Smooth muscle cell (in vitro differentiated cells): ENCODE results near the gene GRK5. TPM values are rescaled to one million over a fixed set of nuclear protein-coding genes. Genes with fewer than 3 reads are reported as not detected.

Experiments
- DNase-seq: peaks from one replicate; lab custom pipeline; 2025; ENCODE audit not compliant: unreplicated experiment; lab: John Stamatoyannopoulos, UW
- H2AFZ ChIP-seq: fragments of 200-600 bp; sonication (generic); 2 replicates; pipeline ENCODE4 v1.6.0; 2016; ENCODE audit warnings: antibody characterized with exemption, low read depth, mild to moderate bottlenecking
- H3F3A ChIP-seq: fragments of 200-600 bp; sonication (generic); 2 replicates; pipeline ENCODE4 v1.6.0; 2017; ENCODE audit warnings: antibody characterized with exemption, low read depth
- H3K27ac ChIP-seq: fragments of 200-600 bp; sonication (generic); 2 replicates; pipeline ENCODE4 v1.5.1; 2016; ENCODE audit warnings: low read depth, mild to moderate bottlenecking
- H3K27me3 ChIP-seq: fragments of 200-600 bp; sonication (generic); 2 replicates; pipeline ENCODE4 v1.6.1; 2016; ENCODE audit warnings: low read depth, mild to moderate bottlenecking
- H3K36me3 ChIP-seq: fragments of 200-600 bp; sonication (generic); 2 replicates; pipeline ENCODE4 v1.5.1; 2016; ENCODE audit warnings: low read depth
- H3K4me1 ChIP-seq: fragments of 200-600 bp; sonication (generic); 2 replicates; pipeline ENCODE4 v1.5.1; 2016; ENCODE audit warnings: low read depth
- H3K4me2 ChIP-seq: fragments of 200-600 bp; sonication (generic); 2 replicates; pipeline ENCODE4 v1.6.0; 2016; ENCODE audit warnings: mild to moderate bottlenecking
- H3K4me3 ChIP-seq: fragments of 200-600 bp; sonication (generic); 2 replicates; pipeline ENCODE4 v1.5.1; 2016; ENCODE audit warnings: mild to moderate bottlenecking
- H3K79me2 ChIP-seq: fragments of 200-600 bp; sonication (generic); 2 replicates; pipeline ENCODE4 v1.6.0; 2016; ENCODE audit warnings: low read depth, mild to moderate bottlenecking
- H3K9ac ChIP-seq: fragments of 200-600 bp; sonication (generic); 2 replicates; pipeline ENCODE4 v1.6.0; 2016; ENCODE audit warnings: low read depth
- H3K9me3 ChIP-seq: fragments of 200-600 bp; sonication (generic); replicated peaks from 2 replicates; pipeline ENCODE4 v1.5.1; 2016; ENCODE audit warnings: low read depth
- H4K20me1 ChIP-seq: fragments of 200-600 bp; sonication (generic); 2 replicates; pipeline ENCODE4 v1.6.0; 2016; ENCODE audit warnings: low read depth
- CTCF ChIP-seq: fragments of 200-600 bp; sonication (generic); IDR thresholded peaks from 2 replicates; pipeline ENCODE4 v1.5.1; 2017; ENCODE audit warnings: borderline replicate concordance, mild to moderate bottlenecking, antibody characterized with exemption; ENCODE audit not compliant: insufficient read depth, poor library complexity, severe bottlenecking
- WGBS: methylation state at CpG from one replicate; pipeline ENCODE4 v1.1.7; 2016; ENCODE audit warnings: low lambda C conversion rate; 5-methylcytosine and 5-hydroxymethylcytosine counted together
- polyA plus RNA-seq: library from polyadenylated mRNA; unstranded; fragments of >200 nt; fragmentation: Nextera tagmentation; extraction: Ambion mirVana; gene quantifications from 2 replicates; pipeline ENCODE4 v1.2.1, GENCODE V29; 2016
- total RNA-seq: library from RNA; depleted of rRNA; stranded (reverse); fragments of >200 nt; gene quantifications from 2 replicates; pipeline ENCODE4 v1.2.3, GENCODE V29; 2014

Gene GRK5
- total and polyA plus RNA-seq, 2 experiments from 2014 or later: 4.4 to 5.2 TPM

DNA sequence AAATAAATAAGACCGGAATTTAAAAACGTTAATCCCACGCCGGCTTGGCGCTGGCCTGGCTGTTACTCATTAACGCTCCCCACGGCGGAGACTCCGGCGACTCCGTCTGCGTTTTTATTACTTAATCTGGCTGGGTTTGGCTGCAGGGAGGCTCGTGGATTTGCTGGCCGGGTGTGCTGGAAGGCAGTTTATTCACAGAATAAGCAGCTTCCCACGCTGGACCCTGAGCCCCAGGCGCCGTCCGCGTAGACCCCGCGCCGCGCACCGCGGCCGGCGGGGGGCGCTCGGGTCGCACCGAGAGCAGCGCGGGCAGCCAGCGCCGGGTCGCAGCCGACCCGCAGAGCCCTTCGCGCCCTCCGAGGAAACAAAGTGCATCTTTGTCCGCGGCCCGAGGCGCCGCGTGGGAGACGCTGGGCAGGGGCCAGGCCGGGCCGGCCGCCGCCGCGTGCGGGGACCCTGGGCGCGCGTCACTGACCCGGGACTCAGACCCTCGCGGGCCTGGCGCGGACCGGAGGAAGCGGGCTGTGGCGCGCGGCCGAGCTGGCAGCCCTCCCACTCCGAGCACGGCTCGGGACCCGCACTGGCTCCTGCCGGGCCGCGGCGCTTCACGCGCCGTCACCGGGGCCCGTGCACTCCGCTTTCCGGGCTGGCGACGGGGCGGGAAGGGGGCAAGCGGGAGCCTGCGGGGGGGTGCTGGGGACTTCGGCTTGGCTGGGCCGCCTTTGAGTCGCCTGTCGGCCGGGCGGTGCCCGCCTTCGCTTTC is 587 bp upstream of the GRK5 start:
- Histone ChIP-seq H3K79me2 (peaks cover 25% of the 10 kb centered on the region), H3K4me2 (peak overlapping the region; percentile 83), H3K36me3 (no peaks in the 10 kb centered on the region), H3K9me3 (no peaks in the 10 kb centered on the region), H3F3A (peaks cover 8% of the 10 kb centered on the region), H3K4me1 (peaks cover 47% of the 10 kb centered on the region), H2AFZ (peak overlapping the region; percentile 83), H3K27ac (peak overlapping the region; percentile 91), H3K4me3 (peak overlapping the region; percentile 86), H4K20me1 (no peaks in the 10 kb centered on the region), H3K9ac (peak overlapping the region; percentile 73), H3K27me3 (no peaks in the 10 kb centered on the region)
- WGBS: 1% methylated on average over 69 of the region's 97 CpGs
- TF ChIP-seq CTCF: peak; percentile 64
- peak; percentile 90 for DNase-seq

- peak overlapping the region; percentile 80 for H2AFZ ChIP-seq
- H4K20me1 ChIP-seq: no peaks in the 10 kb centered on the region
- H3K27ac ChIP-seq: peak overlapping the region; percentile 57
- WGBS: 1% methylated on average over 45 of the region's 62 CpGs
- H3K79me2 ChIP-seq: peaks cover 28% of the 10 kb centered on the region
- H3K4me2 ChIP-seq: peak overlapping the region; percentile 83
- TF ChIP-seq CTCF: no peak
- peaks cover 48% of the 10 kb centered on the region for H3K4me1 ChIP-seq
- H3K9me3 ChIP-seq: no peaks in the 10 kb centered on the region
- no peaks in the 10 kb centered on the region for H3K27me3 ChIP-seq
- peak overlapping the region; percentile 86 for H3K4me3 ChIP-seq
- peaks cover 10% of the 10 kb centered on the region for H3F3A ChIP-seq
- DNase-seq: peak; percentile 43
- peak overlapping the region; percentile 9 for H3K9ac ChIP-seq
- no peaks in the 10 kb centered on the region for H3K36me3 ChIP-seq
These were observed 562 bp downstream of the GRK5 start for GRCh38 chr10:119207713-119208552.

- Histone ChIP-seq H3K4me3 (peak overlapping the region; percentile 86), H3K4me2 (peak overlapping the region; percentile 83), H3K79me2 (peaks cover 34% of the 10 kb centered on the region), H3F3A (peaks cover 10% of the 10 kb centered on the region), H3K36me3 (no peaks in the 10 kb centered on the region), H3K27ac (peak overlapping the region; percentile 57), H3K9ac (peak overlapping the region; percentile 9), H2AFZ (peak overlapping the region; percentile 80), H3K9me3 (no peaks in the 10 kb centered on the region), H3K27me3 (no peaks in the 10 kb centered on the region), H3K4me1 (peaks cover 43% of the 10 kb centered on the region), H4K20me1 (no peaks in the 10 kb centered on the region)
- TF ChIP-seq CTCF: no peak
- no peak for DNase-seq
- 23% methylated on average over 3 of the region's 3 CpGs for WGBS
These were observed 1.2 kb downstream of the GRK5 start for GRCh38 chr10:119208553-119208940.
